Trophoblast cell (in vitro differentiated cells and primary cell): ENCODE results near the gene FAM24A.

Source experiments
- DNase-seq, 2 donors: peaks; one replicate each; pipeline ENCODE4 v3.0.0-alpha.2; 2016
- H2AFZ ChIP-seq: 2 replicates; pipeline ENCODE4 v1.6.1; 2013; ENCODE audit warnings: low read length, moderate library complexity, mild to moderate bottlenecking; ENCODE audit not compliant: insufficient read depth, poor library complexity
- H2AK5ac ChIP-seq: 2 replicates; pipeline ENCODE4 v1.6.1; 2013; ENCODE audit warnings: mild to moderate bottlenecking, low read length
- H2BK120ac ChIP-seq: 2 replicates; pipeline ENCODE4 v1.6.1; 2013; ENCODE audit warnings: low read length, mild to moderate bottlenecking, moderate library complexity; ENCODE audit not compliant: insufficient read depth, poor library complexity
- H2BK12ac ChIP-seq: 2 replicates; pipeline ENCODE4 v1.6.1; 2013; ENCODE audit warnings: mild to moderate bottlenecking, low read length, moderate library complexity
- H2BK5ac ChIP-seq: 2 replicates; pipeline ENCODE4 v1.6.1; 2013; ENCODE audit warnings: low read length, low read depth, moderate library complexity, mild to moderate bottlenecking; ENCODE audit not compliant: poor library complexity
- H3K14ac ChIP-seq: 2 replicates; pipeline ENCODE4 v1.6.1; 2013; ENCODE audit warnings: mild to moderate bottlenecking, low read length
- H3K18ac ChIP-seq: 2 replicates; pipeline ENCODE4 v1.6.1; 2013; ENCODE audit warnings: mild to moderate bottlenecking, low read length
- H3K23ac ChIP-seq: 2 replicates; pipeline ENCODE4 v1.6.1; 2013; ENCODE audit warnings: low read length
- H3K27ac ChIP-seq: 2 replicates; pipeline ENCODE4 v1.5.1; 2013; ENCODE audit warnings: low read depth, mild to moderate bottlenecking, inconsistent platforms, low read length, moderate library complexity
- H3K27me3 ChIP-seq: 2 replicates; pipeline ENCODE4 v1.6.1; 2013; ENCODE audit warnings: inconsistent platforms, mild to moderate bottlenecking, low read length, moderate library complexity; ENCODE audit not compliant: insufficient read depth
- H3K36me3 ChIP-seq, 2 experiments: 1 replicate in 1 of 2; 2 replicates in 1 of 2; pipeline ENCODE4 v1.6.1; 2013; ENCODE audit warnings: low read length in 2 of 2, mild to moderate bottlenecking in 2 of 2, moderate library complexity in 1 of 2; ENCODE audit not compliant: insufficient read depth in 2 of 2, control insufficient read depth in 1 of 2
- H3K4ac ChIP-seq: 2 replicates; pipeline ENCODE4 v1.6.1; 2013; ENCODE audit warnings: low read depth, mild to moderate bottlenecking, low read length, moderate library complexity
- H3K4me1 ChIP-seq, 2 experiments: 1 replicate in 1 of 2; 2 replicates in 1 of 2; pipeline ENCODE4 v1.6.1; 2013; ENCODE audit warnings: low read length in 2 of 2, mild to moderate bottlenecking in 2 of 2, moderate library complexity in 1 of 2; ENCODE audit not compliant: insufficient read depth in 2 of 2, control insufficient read depth in 1 of 2
- H3K4me2 ChIP-seq: 2 replicates; pipeline ENCODE4 v1.6.1; 2013; ENCODE audit warnings: inconsistent platforms, mild to moderate bottlenecking, low read length, moderate library complexity
- H3K4me3 ChIP-seq: 2 replicates; pipeline ENCODE4 v1.5.1; 2013; ENCODE audit warnings: mild to moderate bottlenecking, low read depth, low read length, inconsistent platforms
- H3K79me1 ChIP-seq: one replicate; pipeline ENCODE4 v1.6.1; 2013; ENCODE audit warnings: low read length
- H3K79me2 ChIP-seq: 2 replicates; pipeline ENCODE4 v1.6.1; 2013; ENCODE audit warnings: low read length, mild to moderate bottlenecking; ENCODE audit not compliant: control insufficient read depth, insufficient read depth, poor library complexity
- H3K9ac ChIP-seq: 2 replicates; pipeline ENCODE4 v1.6.1; 2013; ENCODE audit warnings: mild to moderate bottlenecking, low read length
- H3K9me3 ChIP-seq: 2 replicates; pipeline ENCODE4 v1.6.1; 2013; ENCODE audit warnings: low read depth, mild to moderate bottlenecking, control low read depth, inconsistent platforms, low read length; ENCODE audit not compliant: insufficient read depth
- H4K12ac ChIP-seq: 2 replicates; pipeline ENCODE4 v1.6.1; 2013; ENCODE audit warnings: low read depth, mild to moderate bottlenecking, low read length, moderate library complexity
- H4K8ac ChIP-seq: 2 replicates; pipeline ENCODE4 v1.6.1; 2013; ENCODE audit warnings: low read depth, mild to moderate bottlenecking, low read length, moderate library complexity
- H4K91ac ChIP-seq: one replicate; pipeline ENCODE4 v1.6.1; 2013; ENCODE audit warnings: low read depth, mild to moderate bottlenecking, low read length, moderate library complexity
- WGBS: extraction: QIAGEN DNeasy Blood & Tissue Kit; methylation state at CpG from one replicate; pipeline ENCODE4 v1.1.7; 2013; ENCODE audit warnings: missing lambda C conversion rate; ENCODE audit not compliant: insufficient read length, insufficient coverage; ENCODE audit errors: extremely low coverage; 5-methylcytosine and 5-hydroxymethylcytosine counted together

FAM24A gene

DNA sequence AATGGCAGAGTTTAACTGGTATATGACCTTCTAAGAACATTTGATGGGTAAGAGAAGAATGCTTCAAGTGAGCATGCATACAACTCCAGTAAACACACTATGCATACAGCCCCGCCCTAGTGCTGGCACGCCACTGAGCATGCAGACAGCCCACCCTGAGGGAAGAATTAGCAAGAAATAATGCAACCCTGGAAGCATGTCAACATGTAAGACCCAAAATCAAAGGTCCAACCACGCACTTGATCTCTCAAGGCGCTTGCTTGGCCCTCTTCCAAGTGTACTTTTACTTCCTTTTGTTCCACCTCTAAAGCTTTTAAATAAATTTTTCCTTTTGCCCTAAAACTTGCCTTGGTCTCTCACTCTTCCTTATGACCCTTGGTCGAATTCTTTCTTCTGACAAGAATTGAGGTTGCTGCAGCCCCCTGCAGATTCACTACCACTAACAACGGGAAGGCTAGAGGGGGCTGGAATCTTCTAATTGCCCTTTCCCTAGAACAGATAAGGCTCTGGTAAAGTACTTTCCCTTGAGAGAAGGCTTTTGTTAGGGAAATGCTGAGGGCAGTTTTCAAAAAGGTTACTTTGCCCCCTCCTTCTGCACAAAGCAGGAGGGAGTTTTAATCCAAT lies 34.5 kb upstream of the FAM24A start:
- no peak overlapping the region for H4K8ac ChIP-seq
- no peaks in the 10 kb centered on the region for H3K79me2 ChIP-seq
- no peaks in the 10 kb centered on the region for H3K27me3 ChIP-seq
- H2AFZ ChIP-seq, result no peak overlapping the region
- no peak overlapping the region for H2BK120ac ChIP-seq
- H3K4me2 ChIP-seq, result no peak overlapping the region
- no peak overlapping the region for H3K27ac ChIP-seq
- no CpG with 5 or more reads among the region's 6 CpGs for WGBS
- no peaks in the 10 kb centered on the region for H3K4me1 ChIP-seq
- no peak for DNase-seq
- H4K12ac ChIP-seq, result no peak overlapping the region
- no peak overlapping the region for H3K14ac ChIP-seq
- no peaks in the 10 kb centered on the region for H3K36me3 ChIP-seq
- H3K9ac ChIP-seq, result no peak overlapping the region
- no peak overlapping the region for H3K18ac ChIP-seq
- no peaks in the 10 kb centered on the region for H3K9me3 ChIP-seq
- H3K79me1 ChIP-seq, result no peaks in the 10 kb centered on the region
- H2BK12ac ChIP-seq, result no peak overlapping the region
- no peak overlapping the region for H4K91ac ChIP-seq
- H3K23ac ChIP-seq, result no peak overlapping the region
- no peak overlapping the region for H3K4ac ChIP-seq
- H2AK5ac ChIP-seq, result no peak overlapping the region
- H3K4me3 ChIP-seq, result no peak overlapping the region
- H2BK5ac ChIP-seq, result no peak overlapping the region

DNA sequence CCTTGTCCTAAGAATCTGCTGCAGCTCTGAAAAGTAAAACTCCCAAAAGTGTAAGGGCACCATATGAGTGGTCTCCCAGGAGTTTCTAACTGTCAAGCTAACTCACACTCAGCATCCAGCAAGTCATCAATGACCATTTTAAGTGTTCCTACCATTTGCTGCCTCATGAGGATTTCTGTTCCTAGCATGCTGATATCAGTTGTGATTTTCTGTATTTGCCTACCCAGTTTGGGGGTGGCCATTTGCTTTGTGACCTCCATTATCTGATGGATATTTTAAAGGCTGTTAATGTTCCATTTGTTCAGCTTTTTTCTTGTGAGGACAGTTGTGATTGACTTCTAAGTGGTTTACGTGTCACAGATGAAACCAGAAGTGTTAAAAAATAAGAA lies 33.9 kb upstream of the FAM24A start:
- DNase-seq, result no peak
- no peak overlapping the region for H3K23ac ChIP-seq

DNA sequence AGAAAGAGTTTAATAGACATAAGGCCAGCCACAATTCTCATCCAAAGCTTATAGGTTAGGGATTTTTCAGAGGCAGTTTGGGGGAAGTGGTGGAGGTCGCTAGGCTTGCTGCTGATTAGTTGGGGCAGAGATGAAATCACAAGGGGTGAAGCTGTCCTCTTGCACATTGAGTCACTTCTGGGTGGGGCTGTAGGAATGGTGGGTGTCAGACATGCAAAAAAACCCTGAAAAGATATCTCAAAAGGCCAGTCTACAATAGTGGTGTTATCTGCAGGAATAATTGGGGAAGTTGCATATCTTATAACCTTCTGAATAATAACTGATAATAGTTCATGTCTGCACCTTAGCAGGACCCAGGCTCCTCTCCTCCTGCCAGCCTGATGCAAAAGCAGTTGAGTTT lies 33.1 kb upstream of the FAM24A start:
- no CpG with 5 or more reads among the region's 1 CpG for WGBS
- Histone ChIP-seq H3K36me3 (no peaks in the 10 kb centered on the region), H2BK5ac (no peak overlapping the region), H4K8ac (no peak overlapping the region), H3K79me2 (no peaks in the 10 kb centered on the region), H3K14ac (no peak overlapping the region), H3K9ac (no peak overlapping the region), H2BK12ac (no peak overlapping the region), H3K9me3 (no peaks in the 10 kb centered on the region), H2BK120ac (no peak overlapping the region), H3K4ac (no peak overlapping the region), H3K18ac (no peak overlapping the region), H3K4me1 (no peaks in the 10 kb centered on the region), H3K27me3 (no peaks in the 10 kb centered on the region), H3K79me1 (no peaks in the 10 kb centered on the region), H3K4me3 (no peak overlapping the region), H2AFZ (no peak overlapping the region), H4K12ac (no peak overlapping the region), H3K23ac (no peak overlapping the region), H4K91ac (no peak overlapping the region), H2AK5ac (no peak overlapping the region), H3K4me2 (no peak overlapping the region), H3K27ac (no peak overlapping the region)
- DNase-seq, result no peak

More for the DNA sequence above, 33.9 kb upstream of the FAM24A start:
- no CpG with 5 or more reads among the region's 1 CpG for WGBS
- no peak overlapping the region for H2AK5ac ChIP-seq
- H3K36me3 ChIP-seq, result no peaks in the 10 kb centered on the region
- no peak overlapping the region for H2BK5ac ChIP-seq
- H3K9me3 ChIP-seq, result no peaks in the 10 kb centered on the region
- H2BK12ac ChIP-seq, result no peak overlapping the region
- no peak overlapping the region for H3K18ac ChIP-seq
- no peak overlapping the region for H3K4me2 ChIP-seq
- H3K79me1 ChIP-seq, result no peaks in the 10 kb centered on the region
- no peak overlapping the region for H2BK120ac ChIP-seq
- H3K4me1 ChIP-seq, result no peaks in the 10 kb centered on the region
- no peak overlapping the region for H3K4ac ChIP-seq
- no peak overlapping the region for H4K12ac ChIP-seq
- H3K14ac ChIP-seq, result no peak overlapping the region
- no peaks in the 10 kb centered on the region for H3K79me2 ChIP-seq
- no peak overlapping the region for H3K4me3 ChIP-seq
- no peak overlapping the region for H4K91ac ChIP-seq
- H4K8ac ChIP-seq, result no peak overlapping the region
- no peak overlapping the region for H2AFZ ChIP-seq
- no peak overlapping the region for H3K9ac ChIP-seq
- H3K27ac ChIP-seq, result no peak overlapping the region
- H3K27me3 ChIP-seq, result no peaks in the 10 kb centered on the region

DNA sequence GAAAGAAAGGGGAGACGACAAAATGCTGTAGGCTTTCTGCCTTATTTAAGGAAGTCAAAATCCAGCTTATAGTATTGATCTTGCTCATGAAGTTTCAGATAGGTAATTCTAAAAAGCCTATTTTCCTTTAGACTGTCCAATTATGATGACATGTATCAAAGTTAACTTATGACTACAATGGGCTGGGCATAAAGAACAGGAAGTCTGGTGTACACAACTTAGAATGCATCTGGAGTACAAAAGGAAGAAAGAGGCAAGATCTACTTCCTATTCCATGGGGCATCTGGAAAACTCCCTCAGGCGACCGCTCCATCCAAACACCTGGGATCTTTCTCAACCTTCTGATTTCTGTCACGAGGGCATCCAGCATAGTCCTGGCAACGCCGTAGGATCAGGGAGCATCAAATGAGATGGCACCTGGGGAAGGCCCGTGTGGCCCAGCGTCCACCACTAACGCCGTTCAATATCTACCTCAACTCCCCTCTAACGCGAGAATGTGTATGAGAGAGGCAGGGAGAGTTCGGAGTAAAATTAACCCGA lies 31.5 kb upstream of the FAM24A start:
- Histone ChIP-seq H2BK120ac (no peak overlapping the region), H2BK5ac (no peak overlapping the region), H4K12ac (no peak overlapping the region), H3K79me2 (no peaks in the 10 kb centered on the region), H3K79me1 (no peaks in the 10 kb centered on the region), H3K4me3 (peak overlapping the region; percentile 38), H2AFZ (no peak overlapping the region), H3K27ac (no peak overlapping the region), H3K14ac (no peak overlapping the region), H4K91ac (no peak overlapping the region), H3K23ac (no peak overlapping the region), H3K27me3 (no peaks in the 10 kb centered on the region), H2AK5ac (no peak overlapping the region), H3K4me2 (peak overlapping the region; percentile 9), H3K4me1 (no peaks in the 10 kb centered on the region), H3K9ac (no peak overlapping the region), H3K18ac (no peak overlapping the region), H3K36me3 (no peaks in the 10 kb centered on the region), H4K8ac (no peak overlapping the region), H3K4ac (no peak overlapping the region), H3K9me3 (no peaks in the 10 kb centered on the region), H2BK12ac (no peak overlapping the region)
- no CpG with 5 or more reads among the region's 14 CpGs for WGBS
- DNase-seq, result peak in 1 of 2 donors; percentile 1
